A549 treated with AZD9567 at 1 μM for 4 hours (cell line): ENCODE results near the gene NNMT. TPM values are rescaled to one million over a fixed set of nuclear protein-coding genes. Genes with fewer than 3 reads are reported as not detected.

ENCODE experiments used
- total RNA-seq: library from RNA; stranded (reverse); fragments of 200-300 nt; extraction: Qiagen RNA extraction; gene quantifications from 5 replicates; pipeline ENCODE4 v1.2.3, GENCODE V29; 2022; ENCODE audit not compliant: insufficient read depth

The NNMT gene
- 223 to 324 TPM (median 315 TPM) in 5 replicates for total RNA-seq

GRCh38 chr11:114295676-114296604 is at the start of gene NNMT:
Gene NNMT, plus strand, starts transcription at chr11:114296399. Its CDS starts 158 bp downstream, at chr11:114296557.

Other genes with a start within 250 kb of the NNMT start
- gene ZBTB16, start 236.7 kb upstream of the NNMT start, total RNA-seq = 0.69 to 0.91 TPM (median 0.78 TPM) in 4 of 5 replicates, not detected in the other
- 2.6 to 5.2 TPM (median 4.2 TPM) in 5 replicates for gene C11orf71, start 104.1 kb downstream of the NNMT start, total RNA-seq
- gene RBM7, start 104.3 kb downstream of the NNMT start, total RNA-seq = 21.0 to 41.6 TPM (median 22.5 TPM) in 5 replicates
- gene REXO2, start 143.1 kb downstream of the NNMT start, total RNA-seq = 104 to 118 TPM (median 108 TPM) in 5 replicates